Spinal cord (tissue), 10 donors: Measurements from ENCODE around the gene SH3RF3. TPM values are rescaled to one million over a fixed set of nuclear protein-coding genes. Genes with fewer than 3 reads are reported as not detected.

Source experiments
- DNase-seq, 6 donors: peaks; one replicate each; pipeline versions ENCODE4 v3.0.0 to v3.0.0-alpha.2; 2013 to 2015; ENCODE audit warnings: low spot score in 6 of 6, low read depth in 4 of 6
- H3K27ac ChIP-seq: one replicate; pipeline ENCODE4 v1.5.1; 2013; ENCODE audit warnings: low read depth, low read length, control low read depth
- H3K27me3 ChIP-seq: one replicate; pipeline ENCODE4 v1.6.1; 2013; ENCODE audit warnings: low read length; ENCODE audit not compliant: control insufficient read depth, insufficient read depth
- H3K36me3 ChIP-seq: one replicate; pipeline ENCODE4 v1.6.1; 2013; ENCODE audit warnings: low read length; ENCODE audit not compliant: control insufficient read depth, insufficient read depth
- H3K4me1 ChIP-seq: one replicate; pipeline ENCODE4 v1.6.1; 2013; ENCODE audit warnings: low read length; ENCODE audit not compliant: control insufficient read depth, insufficient read depth
- H3K4me3 ChIP-seq: one replicate; pipeline ENCODE4 v1.5.1; 2013; ENCODE audit warnings: low read depth, low read length, control low read depth
- H3K9me3 ChIP-seq: one replicate; pipeline ENCODE4 v1.6.1; 2013; ENCODE audit warnings: low read length; ENCODE audit not compliant: control insufficient read depth, insufficient read depth
- WGBS: methylation state at CpG from one replicate; pipeline ENCODE4 v1.1.5; 2013; ENCODE audit warnings: missing lambda C conversion rate; ENCODE audit not compliant: insufficient coverage; 5-methylcytosine and 5-hydroxymethylcytosine counted together
- polyA plus RNA-seq, 2 donors: library from polyadenylated mRNA; unstranded; fragments of 120-200 nt; gene quantifications; one replicate each; pipeline ENCODE4 v1.2.1, GENCODE V29; 2013; ENCODE audit not compliant: insufficient read length in 2 of 2
- total RNA-seq, 2 donors: library from RNA; depleted of rRNA in 1 of 2; stranded (reverse); fragments of 120-200 nt in 1 of 2; fragments of >200 nt in 1 of 2; gene quantifications; one replicate each; pipeline versions ENCODE4 v1.2.3 to v1.2.4, GENCODE V29; 2013 to 2014
- donor health status: healthy.

The SH3RF3 gene
- total and polyA plus RNA-seq, 4 donors = 4.8 to 11.8 (median 7.8) TPM

DNA sequence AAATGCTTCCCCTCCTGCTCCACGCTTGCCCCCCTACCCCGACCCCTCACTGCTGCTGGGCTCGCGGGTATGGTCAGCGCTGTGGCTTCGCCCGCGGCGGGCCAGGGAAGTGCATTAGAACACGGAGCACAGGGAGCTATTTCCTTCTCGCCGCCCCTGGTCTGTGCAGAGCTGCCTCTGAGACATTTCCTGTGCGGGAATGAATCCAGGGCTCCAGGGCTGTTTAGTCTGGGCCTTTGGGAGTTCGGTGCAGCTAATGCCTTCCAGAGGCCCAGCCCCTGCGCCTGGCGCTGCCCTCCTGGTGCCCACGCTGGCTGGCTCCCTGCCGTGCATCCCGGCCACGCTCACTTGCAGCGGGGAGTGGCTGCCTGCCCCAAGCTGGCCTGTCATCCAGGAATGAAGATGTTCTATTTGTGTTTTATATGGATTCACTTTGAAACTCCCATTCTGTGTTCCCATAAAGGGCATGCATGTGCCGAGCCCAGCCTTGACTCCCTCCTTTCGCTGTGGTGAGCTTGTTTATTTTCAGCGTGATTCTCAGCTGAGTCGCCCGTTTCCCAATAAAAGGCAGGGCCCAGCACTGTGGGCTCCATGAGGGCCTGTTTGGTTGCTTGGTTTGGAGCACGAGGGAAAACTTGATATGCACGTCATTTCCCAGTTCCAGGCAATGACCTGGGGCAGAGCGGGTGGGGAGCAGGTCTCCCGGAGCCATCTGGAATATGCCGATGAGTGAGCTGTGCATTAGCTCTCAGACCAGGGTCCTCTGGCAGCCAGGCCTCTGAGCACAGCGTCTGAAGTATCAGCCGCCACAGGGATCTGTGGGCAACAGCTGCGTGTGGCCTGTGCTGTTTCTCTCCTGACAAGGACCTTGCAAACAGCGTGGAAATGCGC, 42.7 kb downstream of the SH3RF3 start:
- peak overlapping the region; percentile 43 for H3K27ac ChIP-seq
- no peak overlapping the region for H3K4me3 ChIP-seq
- WGBS = 56% methylated on average over 35 of the region's 36 CpGs
- H3K4me1 ChIP-seq = peaks cover 32% of the 10 kb centered on the region
- peaks cover 3% of the 10 kb centered on the region for H3K9me3 ChIP-seq
- H3K36me3 ChIP-seq = no peaks in the 10 kb centered on the region
- no peaks in the 10 kb centered on the region for H3K27me3 ChIP-seq
- peak in 1 of 6 donors; percentile 55 for DNase-seq

DNA sequence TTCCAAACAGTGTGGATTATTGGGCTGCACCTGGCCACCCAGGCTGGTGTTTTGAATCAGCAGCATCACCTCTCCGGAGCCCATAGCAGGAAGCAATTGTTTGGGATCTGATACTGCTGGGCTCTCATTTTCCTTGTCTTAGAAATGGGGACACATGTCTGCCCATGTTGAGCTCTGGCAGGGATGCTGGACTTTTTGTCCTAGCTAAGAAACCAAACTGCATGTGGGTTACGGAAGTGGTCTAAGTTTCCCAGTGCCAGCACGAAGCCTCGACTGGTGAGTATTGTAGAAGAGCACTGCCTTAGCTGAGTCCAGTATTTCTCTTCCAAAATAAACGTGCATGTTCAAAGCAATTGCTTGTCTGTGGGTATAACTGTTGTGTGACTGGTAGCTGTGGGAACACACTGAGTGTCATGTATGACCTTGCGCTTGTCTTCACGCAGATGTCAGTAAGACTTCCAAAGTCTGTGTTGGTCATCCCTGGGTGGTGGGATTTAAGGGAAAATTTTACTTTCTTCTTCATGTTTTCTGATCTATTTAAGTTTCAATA, 43.6 kb downstream of the SH3RF3 start:
- Histone ChIP-seq H3K4me1 (peaks cover 40% of the 10 kb centered on the region), H3K36me3 (no peaks in the 10 kb centered on the region), H3K27ac (peak overlapping the region; percentile 43), H3K4me3 (no peak overlapping the region), H3K9me3 (peaks cover 3% of the 10 kb centered on the region), H3K27me3 (no peaks in the 10 kb centered on the region)
- WGBS = 57% methylated on average over 4 of the region's 7 CpGs
- no peak for DNase-seq

DNA sequence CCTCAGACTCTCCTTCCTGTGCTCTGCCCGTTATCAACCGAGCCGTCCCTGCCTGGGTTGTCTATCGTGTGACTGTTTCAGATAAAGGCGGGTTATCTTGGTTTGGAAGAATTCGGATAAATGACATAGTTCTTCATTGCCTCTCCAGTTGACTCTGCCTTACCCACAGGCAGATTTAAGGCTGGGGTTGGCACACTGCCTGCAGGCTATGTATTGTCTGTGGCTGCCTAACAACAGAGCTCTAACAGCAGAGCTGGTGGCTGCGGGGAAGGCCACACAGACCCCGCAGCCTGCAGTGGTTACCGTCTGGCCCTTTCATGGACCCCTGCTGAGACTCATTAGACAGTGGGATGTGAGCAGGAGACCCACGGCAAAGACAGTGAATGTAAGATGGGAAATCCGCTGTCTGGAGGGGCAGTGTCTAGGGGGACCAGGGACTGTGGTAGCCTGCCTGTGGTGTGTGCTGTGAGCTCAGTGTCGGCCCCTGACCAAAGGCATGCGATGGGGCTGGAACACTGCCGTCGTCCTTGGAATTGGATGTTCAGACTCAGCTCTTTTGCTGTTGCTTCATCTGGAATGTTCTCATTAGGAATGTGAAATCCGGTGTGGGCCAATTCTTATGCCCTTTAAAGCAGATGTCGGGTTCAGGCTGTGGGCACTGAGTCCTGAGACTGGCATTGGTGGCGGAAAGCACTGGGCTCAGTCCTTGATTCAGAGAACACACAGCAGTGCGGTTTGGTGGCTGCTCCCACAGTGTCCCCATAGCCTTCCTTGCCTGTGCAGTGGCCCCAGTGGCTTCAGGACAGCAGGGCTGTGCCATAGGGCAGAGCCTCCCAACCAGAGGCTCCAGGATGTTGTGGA, 44.5 kb downstream of the SH3RF3 start:
- H3K27me3 ChIP-seq = no peaks in the 10 kb centered on the region
- no peak overlapping the region for H3K4me3 ChIP-seq
- 43% methylated on average over 13 of the region's 19 CpGs for WGBS
- peak in 5 of 6 donors; percentile 53 to 88 (median 64) for DNase-seq
- H3K9me3 ChIP-seq = no peaks in the 10 kb centered on the region
- peaks cover 40% of the 10 kb centered on the region for H3K4me1 ChIP-seq
- H3K36me3 ChIP-seq = no peaks in the 10 kb centered on the region
- H3K27ac ChIP-seq = peak overlapping the region; percentile 62

DNA sequence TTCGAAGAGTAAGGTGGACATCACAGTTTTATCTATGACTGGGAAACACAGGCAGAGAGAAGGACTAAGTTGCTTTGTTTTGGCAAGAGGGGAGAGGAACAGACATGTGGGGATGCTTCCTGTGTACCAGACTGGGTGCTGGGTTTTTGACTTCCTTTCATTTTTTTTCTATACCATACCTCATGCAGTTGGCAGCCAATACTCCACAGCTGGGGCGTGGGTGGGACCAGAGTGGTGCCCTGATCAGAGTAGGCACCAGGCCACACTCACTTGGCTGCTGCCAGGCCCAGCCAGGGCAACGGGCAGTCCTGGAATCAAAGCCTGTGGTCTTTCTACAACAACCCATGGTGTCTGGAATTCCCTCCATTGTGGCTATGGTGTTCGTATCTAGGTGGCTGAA, 45.2 kb downstream of the SH3RF3 start:
- 81% methylated on average over 4 of the region's 4 CpGs for WGBS
- no peak for DNase-seq
- Histone ChIP-seq H3K9me3 (no peaks in the 10 kb centered on the region), H3K4me3 (no peak overlapping the region), H3K27me3 (no peaks in the 10 kb centered on the region), H3K36me3 (no peaks in the 10 kb centered on the region), H3K4me1 (peaks cover 40% of the 10 kb centered on the region), H3K27ac (peak overlapping the region; percentile 62)

DNA sequence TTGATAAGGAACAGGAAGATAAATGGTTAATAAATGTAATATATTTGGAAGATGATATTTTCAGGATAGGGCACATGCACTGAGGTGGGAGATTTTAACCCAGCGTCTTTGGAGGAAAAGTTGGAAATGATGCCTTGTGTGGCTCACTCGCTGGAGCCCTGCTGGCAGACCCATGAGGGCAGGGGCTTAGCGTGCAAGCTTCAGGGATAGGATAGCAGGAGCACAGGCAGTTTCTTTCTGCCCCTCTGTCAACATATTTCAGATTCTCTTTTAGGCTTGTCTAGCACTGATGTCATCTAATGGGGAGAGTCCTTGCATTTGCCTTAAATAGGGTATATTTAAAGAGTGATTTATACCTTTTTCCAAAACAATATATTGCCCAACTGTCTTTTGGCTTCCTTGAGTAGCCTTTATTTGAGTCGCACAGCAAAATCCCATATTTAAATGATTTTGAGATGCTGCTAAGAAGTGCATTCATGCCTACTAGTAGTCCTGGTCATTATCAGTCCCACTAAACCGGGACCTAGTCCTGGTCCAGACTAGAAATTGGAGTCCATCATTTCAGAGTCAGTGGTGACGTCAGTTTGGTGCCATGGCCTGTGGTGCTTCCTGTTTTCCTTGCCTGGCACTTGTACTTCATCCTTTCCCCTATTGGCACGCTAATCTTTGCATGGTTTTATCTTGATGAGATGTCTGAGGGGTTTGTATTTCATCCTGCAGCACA, 45.8 kb downstream of the SH3RF3 start:
- peaks cover 40% of the 10 kb centered on the region for H3K4me1 ChIP-seq
- H3K4me3 ChIP-seq = no peak overlapping the region
- no peaks in the 10 kb centered on the region for H3K27me3 ChIP-seq
- no peak for DNase-seq
- H3K27ac ChIP-seq = no peak overlapping the region
- WGBS = 86% methylated on average over 6 of the region's 7 CpGs
- H3K9me3 ChIP-seq = no peaks in the 10 kb centered on the region
- H3K36me3 ChIP-seq = no peaks in the 10 kb centered on the region

DNA sequence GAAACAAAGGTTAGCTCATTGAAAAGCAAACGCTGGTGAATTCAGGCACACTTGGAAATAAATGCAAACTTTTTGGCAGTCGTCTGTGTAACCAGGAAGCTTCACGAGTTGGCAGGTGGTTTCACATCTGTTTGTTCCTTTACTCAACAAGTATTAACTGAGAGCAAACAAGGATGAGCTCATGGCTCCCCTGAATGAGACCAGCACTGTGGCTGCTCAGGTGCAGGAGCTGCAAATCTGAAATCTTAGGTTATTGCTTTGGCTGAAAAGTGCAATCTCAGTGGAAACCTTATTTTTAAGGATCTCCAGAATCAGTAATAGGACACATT, 46.3 kb downstream of the SH3RF3 start:
- Histone ChIP-seq H3K27me3 (no peaks in the 10 kb centered on the region), H3K4me1 (peaks cover 40% of the 10 kb centered on the region), H3K36me3 (no peaks in the 10 kb centered on the region), H3K9me3 (no peaks in the 10 kb centered on the region), H3K4me3 (no peak overlapping the region), H3K27ac (no peak overlapping the region)
- WGBS = 54% methylated on average over 3 of the region's 3 CpGs
- no peak for DNase-seq

DNA sequence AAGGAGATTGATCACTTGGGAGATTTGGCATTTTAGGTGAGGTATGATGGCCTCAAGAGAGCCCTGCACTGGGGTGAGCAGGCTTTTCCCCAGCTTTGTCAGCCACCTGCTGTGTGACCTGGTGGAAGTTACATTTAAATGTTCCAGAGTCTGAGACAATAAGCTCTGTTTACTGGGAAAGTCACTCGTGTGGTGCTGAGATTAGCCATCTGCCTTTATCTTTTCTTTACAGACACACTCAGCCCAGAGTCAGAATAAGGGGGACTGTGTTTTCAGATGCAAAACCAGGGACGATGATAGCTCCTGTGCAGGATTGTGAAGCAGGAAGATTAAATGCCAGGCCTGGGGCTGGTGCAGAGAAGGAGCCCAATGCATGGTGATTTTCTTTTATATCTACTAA, 47.9 kb downstream of the SH3RF3 start:
- Histone ChIP-seq H3K27ac (no peak overlapping the region), H3K4me3 (no peak overlapping the region), H3K36me3 (no peaks in the 10 kb centered on the region), H3K4me1 (peaks cover 33% of the 10 kb centered on the region), H3K9me3 (no peaks in the 10 kb centered on the region), H3K27me3 (no peaks in the 10 kb centered on the region)
- WGBS = no CpG with 5 or more reads among the region's 2 CpGs
- peak in 1 of 6 donors; percentile 61 for DNase-seq

DNA sequence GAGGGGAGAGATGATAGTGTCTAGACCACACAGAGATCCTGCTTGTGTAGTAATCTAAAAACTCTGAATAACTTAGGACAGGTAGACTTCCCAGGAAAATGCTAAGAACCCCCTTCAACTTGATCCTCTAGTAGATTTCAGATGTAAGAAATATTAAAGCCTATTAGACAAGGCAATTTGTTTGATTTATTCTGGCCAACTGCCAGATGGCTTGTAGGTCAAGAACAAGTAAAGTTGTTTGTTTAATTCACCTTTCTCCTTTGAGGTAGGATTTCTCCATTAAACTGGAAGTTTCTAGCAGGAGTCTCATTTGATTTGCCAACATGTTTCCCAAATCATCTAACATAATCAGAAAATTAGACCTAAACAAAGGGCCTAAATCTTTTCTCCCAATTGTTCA, 48.6 kb downstream of the SH3RF3 start:
- Histone ChIP-seq H3K27ac (no peak overlapping the region), H3K9me3 (no peaks in the 10 kb centered on the region), H3K4me1 (peaks cover 26% of the 10 kb centered on the region), H3K4me3 (no peak overlapping the region), H3K27me3 (no peaks in the 10 kb centered on the region), H3K36me3 (no peaks in the 10 kb centered on the region)
- DNase-seq = no peak

DNA sequence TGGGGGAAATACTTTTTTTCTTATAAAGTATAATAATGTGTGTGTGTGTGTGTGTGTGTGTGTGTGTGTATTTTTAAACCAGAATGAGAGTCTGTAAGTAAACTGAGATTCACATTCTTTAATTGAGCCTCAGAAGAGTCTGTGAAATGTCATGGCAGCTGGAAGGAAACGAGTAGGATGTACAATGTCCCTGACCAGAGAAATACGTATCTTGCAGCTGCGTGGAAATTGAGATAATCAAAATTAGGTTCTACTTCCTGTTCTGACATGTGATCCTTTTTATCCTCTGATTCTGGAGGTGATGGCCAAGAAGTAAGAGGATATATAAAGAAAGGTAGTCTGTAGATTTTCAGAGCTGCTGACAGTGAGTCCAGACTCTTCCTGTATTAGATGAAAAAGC, 50.0 kb downstream of the SH3RF3 start:
- Histone ChIP-seq H3K4me1 (peaks cover 17% of the 10 kb centered on the region), H3K27ac (no peak overlapping the region), H3K9me3 (no peaks in the 10 kb centered on the region), H3K27me3 (no peaks in the 10 kb centered on the region), H3K36me3 (no peaks in the 10 kb centered on the region), H3K4me3 (no peak overlapping the region)
- WGBS = 83% methylated on average over 3 of the region's 3 CpGs
- no peak for DNase-seq
